ENCODE measurements around the gene MYL12A. TPM values are rescaled to one million over a fixed set of nuclear protein-coding genes. Genes with fewer than 3 reads are reported as not detected.
A peak's percentile ranks its signal among the peaks of the same experiment; 100 is the strongest.

MYL12A gene
- total and polyA plus RNA-seq, 3 donors from 2014 or later, result 148 to 219 (median 177) TPM

DNA sequence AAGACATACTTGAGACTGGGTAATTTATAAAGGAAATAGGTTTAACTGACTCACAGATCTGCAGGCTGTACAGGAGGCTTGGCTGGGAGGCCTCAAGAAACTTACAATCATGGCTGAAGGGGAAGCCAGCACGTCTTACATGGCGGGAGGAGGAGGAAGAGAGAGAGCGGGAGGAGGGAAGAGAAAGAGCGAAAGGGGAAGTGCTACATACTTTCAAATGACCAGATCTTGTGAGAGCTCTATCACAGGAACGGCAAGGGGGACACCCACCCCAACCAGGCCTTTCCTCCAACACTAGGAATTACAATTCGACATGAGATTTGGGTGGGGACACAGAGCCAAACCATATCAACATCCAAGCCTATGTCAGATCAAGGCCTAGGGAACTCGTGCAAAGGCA, 38.6 kb downstream of the MYL12A start:
- Histone ChIP-seq H3K27ac (no peak overlapping the region), H3K4me1 (no peaks in the 10 kb centered on the region), H3K36me3 (ENCODE audit: low read depth, missing control alignments) (no peaks in the 10 kb centered on the region), H3K4me3 (no peak overlapping the region), H3K27me3 (no peaks in the 10 kb centered on the region), H3K9me3 (no peaks in the 10 kb centered on the region)
- no peak for TF ChIP-seq POLR2A (IDR thresholded peaks at IDR 0.05)
- TF ChIP-seq, protein P1, sequence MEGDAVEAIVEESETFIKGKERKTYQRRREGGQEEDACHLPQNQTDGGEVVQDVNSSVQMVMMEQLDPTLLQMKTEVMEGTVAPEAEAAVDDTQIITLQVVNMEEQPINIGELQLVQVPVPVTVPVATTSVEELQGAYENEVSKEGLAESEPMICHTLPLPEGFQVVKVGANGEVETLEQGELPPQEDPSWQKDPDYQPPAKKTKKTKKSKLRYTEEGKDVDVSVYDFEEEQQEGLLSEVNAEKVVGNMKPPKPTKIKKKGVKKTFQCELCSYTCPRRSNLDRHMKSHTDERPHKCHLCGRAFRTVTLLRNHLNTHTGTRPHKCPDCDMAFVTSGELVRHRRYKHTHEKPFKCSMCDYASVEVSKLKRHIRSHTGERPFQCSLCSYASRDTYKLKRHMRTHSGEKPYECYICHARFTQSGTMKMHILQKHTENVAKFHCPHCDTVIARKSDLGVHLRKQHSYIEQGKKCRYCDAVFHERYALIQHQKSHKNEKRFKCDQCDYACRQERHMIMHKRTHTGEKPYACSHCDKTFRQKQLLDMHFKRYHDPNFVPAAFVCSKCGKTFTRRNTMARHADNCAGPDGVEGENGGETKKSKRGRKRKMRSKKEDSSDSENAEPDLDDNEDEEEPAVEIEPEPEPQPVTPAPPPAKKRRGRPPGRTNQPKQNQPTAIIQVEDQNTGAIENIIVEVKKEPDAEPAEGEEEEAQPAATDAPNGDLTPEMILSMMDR (IDR thresholded peaks at IDR 0.05), result no peak
- 81 to 86% methylated on average over 7 of the region's 7 CpGs for WGBS, 2 donors
- intact Hi-C loops (cut with DNase I; ENCODE audit: low total_unique reads), result loop anchor here (5.0 to 10.0 kb wide), 2 partner anchors 159 to 301 kb away; no protein-coding TSS in a partner anchor
- no peak for DNase-seq

DNA sequence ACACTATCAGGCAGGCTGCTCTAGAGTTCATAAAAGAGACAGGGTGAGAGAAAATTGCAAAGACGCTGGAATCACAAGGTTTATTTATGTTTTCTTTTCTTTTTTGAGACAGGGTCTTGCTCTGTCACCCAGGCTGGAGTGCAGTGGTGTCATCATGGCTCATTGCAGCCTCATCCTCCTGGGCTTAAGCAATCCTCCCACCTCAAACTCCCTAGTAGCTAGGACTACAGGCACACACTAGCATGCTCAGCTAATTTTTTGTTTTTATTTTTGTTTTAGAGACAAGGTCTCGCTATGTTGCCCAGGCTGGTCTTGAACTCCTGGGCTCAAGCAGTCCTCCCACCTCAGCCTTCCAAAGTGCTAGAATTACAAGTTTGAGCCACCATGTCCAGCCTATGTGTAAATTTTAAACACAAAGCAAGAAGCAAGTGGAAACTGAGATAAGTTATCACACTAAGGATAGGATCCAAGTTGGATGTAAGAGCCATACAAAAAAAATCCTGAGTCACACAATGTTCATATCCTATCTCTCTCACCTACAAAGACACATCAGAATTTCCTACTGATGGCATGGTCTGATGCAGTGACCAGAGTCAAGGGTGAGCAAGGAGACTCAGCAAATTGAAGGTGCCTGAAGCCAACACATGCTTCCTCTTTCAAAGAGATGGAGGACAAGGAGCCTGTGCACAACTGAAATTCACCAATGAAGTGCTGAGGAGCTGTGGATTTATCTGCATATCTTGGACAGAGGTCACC, 45.8 kb downstream of the MYL12A start:
- no peaks in the 10 kb centered on the region for H3K27me3 ChIP-seq
- TF ChIP-seq, protein P1 (IDR thresholded peaks at IDR 0.05), result no peak
- TF ChIP-seq POLR2A (IDR thresholded peaks at IDR 0.05), result no peak

DNA sequence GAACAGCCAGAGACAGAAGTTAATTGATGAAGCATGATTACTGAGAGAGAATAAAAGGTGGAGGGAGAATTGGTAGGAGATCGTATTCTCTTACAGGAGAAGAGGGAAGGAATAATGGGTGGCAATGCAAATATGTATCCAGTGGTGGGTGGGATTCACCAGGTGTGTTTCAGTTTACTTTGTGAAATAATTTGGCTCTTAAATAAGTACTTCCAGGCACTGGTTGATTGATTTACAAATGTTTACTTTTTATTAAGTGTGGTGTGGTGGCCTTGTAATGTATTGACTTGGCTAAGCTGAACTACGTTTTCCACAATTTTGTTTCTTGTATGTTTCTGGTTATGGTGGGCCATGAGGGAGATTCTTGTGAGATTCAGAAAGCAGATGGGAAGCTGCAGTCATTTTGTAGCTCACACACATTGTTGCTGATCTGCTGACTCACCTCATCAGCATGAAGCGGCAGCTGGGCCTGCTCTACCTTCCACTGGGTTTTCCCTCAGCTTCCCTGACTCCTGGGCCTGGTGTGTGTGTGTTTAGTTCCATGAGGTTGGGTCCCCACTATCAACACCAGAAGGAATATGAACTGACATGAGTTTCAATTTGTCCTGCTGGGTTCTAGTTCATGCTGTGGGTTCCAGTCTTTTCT, 47.0 kb downstream of the MYL12A start:
- Histone ChIP-seq H3K4me3 (no peak overlapping the region), H3K4me1 (no peaks in the 10 kb centered on the region), H3K27me3 (no peaks in the 10 kb centered on the region), H3K27ac (no peak overlapping the region), H3K36me3 (ENCODE audit: low read depth, missing control alignments) (no peaks in the 10 kb centered on the region), H3K9me3 (no peaks in the 10 kb centered on the region)
- intact Hi-C loops (cut with DNase I; ENCODE audit: low total_unique reads), result no loop called here
- DNase-seq, result no peak
- TF ChIP-seq POLR2A (IDR thresholded peaks at IDR 0.05), result no peak
- TF ChIP-seq, protein P1 (IDR thresholded peaks at IDR 0.05), result no peak
- 87 to 89% methylated on average over 3 of the region's 3 CpGs for WGBS, 2 donors

More for the DNA sequence above, 45.8 kb downstream of the MYL12A start:
- DNase-seq, result no peak
- intact Hi-C loops (cut with DNase I; ENCODE audit: low total_unique reads), result no loop called here
- H3K9me3 ChIP-seq, result no peaks in the 10 kb centered on the region
- no peak overlapping the region for H3K4me3 ChIP-seq
- H3K36me3 ChIP-seq (ENCODE audit: low read depth, missing control alignments), result no peaks in the 10 kb centered on the region
- no peaks in the 10 kb centered on the region for H3K4me1 ChIP-seq
- H3K27ac ChIP-seq, result no peak overlapping the region
- 88% methylated on average over 2 of the region's 2 CpGs for WGBS, 2 donors

DNA sequence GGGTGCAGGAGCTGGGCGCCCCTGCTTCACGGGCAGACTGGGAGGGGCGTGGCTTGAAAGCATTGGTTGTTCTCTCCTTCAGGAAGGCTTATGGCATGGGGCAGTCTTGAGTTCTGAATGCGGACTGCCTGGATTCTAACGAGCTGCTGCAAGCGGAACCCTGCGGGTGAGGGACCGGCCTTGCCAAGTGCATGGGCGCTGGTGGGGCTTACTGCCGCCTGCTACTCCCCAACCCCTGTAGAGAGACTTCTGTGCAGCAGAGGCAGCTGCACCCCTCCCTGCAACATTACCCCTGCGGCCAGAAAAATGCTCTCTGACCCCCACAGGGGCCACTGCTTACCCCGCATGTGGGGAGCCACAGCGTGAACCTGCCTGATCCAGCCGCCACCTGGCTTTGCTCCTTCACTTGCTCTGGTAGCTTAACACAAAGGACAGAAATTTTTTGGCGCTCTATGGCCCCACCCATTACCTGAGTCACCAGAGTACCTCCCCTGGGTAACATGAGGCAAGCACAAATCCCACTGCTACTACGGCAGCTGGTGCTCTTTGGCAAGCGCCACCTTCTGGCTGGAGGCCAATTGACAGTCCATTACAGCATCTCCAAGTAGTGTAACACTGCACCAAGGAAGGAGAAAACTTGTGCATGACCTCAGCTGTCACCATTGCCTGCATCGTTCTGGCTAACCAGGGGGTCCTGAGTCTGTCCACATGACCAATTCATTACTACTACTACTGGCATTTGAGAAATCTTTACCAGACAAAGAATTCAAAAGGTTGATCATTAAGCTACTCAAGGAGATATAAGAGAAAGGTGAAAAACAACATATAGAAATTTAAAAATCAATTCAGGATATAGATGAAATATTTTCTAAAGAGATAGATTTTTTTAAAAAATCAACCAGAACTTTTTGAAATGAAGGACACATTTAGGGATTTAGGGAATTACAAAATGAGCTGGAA, 49.7 kb downstream of the MYL12A start:
- H3K27me3 ChIP-seq, result no peaks in the 10 kb centered on the region
- intact Hi-C loops (cut with DNase I; ENCODE audit: low total_unique reads), result no loop called here
- TF ChIP-seq POLR2A (IDR thresholded peaks at IDR 0.05), result no peak
- TF ChIP-seq, protein P1 (IDR thresholded peaks at IDR 0.05), result peak in 2 of 3 experiments; percentile 24 to 48
- DNase-seq, result peak; percentile 96
- no peaks in the 10 kb centered on the region for H3K36me3 ChIP-seq (ENCODE audit: low read depth, missing control alignments)
- WGBS, 2 donors, result 6 to 12% methylated on average over 1 to 17 of the region's 18 CpGs
- no peaks in the 10 kb centered on the region for H3K9me3 ChIP-seq
- no peak overlapping the region for H3K27ac ChIP-seq
- H3K4me1 ChIP-seq, result no peaks in the 10 kb centered on the region
- peak overlapping the region; percentile 49 to 64 for H3K4me3 ChIP-seq
